ENCODE results near the gene CHST10.
"Not testable (repeated sequence)": the region's sequence is repeated elsewhere in the genome, so short reads cannot be mapped to it uniquely, and the experiment has no call there.

DNA sequence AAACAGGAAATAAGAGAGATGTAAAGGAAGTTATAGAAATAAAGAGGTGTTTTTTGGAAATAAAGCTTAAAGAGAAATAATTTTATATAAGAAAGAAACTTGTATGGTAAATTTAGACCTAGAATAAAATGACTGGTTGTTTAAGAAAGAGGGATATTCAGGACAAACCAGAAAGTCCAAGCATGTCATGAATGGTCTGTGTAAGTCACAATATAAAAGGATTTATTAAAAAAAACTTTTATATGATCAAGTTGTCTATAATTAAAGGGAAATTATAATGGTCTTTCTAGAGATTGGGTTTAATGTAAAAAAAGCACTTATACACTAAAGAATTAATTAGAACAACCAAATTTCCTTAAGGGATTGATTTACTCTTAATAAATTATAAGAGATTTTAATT is 38.9 kb upstream of the CHST10 start:
- TF ChIP-seq, protein P1, sequence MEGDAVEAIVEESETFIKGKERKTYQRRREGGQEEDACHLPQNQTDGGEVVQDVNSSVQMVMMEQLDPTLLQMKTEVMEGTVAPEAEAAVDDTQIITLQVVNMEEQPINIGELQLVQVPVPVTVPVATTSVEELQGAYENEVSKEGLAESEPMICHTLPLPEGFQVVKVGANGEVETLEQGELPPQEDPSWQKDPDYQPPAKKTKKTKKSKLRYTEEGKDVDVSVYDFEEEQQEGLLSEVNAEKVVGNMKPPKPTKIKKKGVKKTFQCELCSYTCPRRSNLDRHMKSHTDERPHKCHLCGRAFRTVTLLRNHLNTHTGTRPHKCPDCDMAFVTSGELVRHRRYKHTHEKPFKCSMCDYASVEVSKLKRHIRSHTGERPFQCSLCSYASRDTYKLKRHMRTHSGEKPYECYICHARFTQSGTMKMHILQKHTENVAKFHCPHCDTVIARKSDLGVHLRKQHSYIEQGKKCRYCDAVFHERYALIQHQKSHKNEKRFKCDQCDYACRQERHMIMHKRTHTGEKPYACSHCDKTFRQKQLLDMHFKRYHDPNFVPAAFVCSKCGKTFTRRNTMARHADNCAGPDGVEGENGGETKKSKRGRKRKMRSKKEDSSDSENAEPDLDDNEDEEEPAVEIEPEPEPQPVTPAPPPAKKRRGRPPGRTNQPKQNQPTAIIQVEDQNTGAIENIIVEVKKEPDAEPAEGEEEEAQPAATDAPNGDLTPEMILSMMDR (IDR thresholded peaks at IDR 0.05): not testable (repeated sequence)
- not testable (repeated sequence) for TF ChIP-seq EP300, POLR2A (IDR thresholded peaks at IDR 0.05)
